IMR-90 (cell line): ENCODE measurements around the gene ELMO1. TPM values are rescaled to one million over a fixed set of nuclear protein-coding genes. Genes with fewer than 3 reads are reported as not detected.

Experiments
- ATAC-seq: fragments of 200-7000 bp; cut with Tn5 transposase; 2 replicates; pipeline ENCODE4 v1.9.1; 2020; ENCODE audit warnings: low read depth, mild to moderate bottlenecking, moderate library complexity
- BruUV-seq: library from RNA; stranded (reverse); fragments of 400-500 nt; replicated peaks from 2 replicates; lab custom pipeline; 2021; lab: Mats Ljungman, UMichigan
- CTCF ChIA-PET: fragments of 300-600 bp; formaldehyde crosslinking; extraction: SDS; loops from one replicate; lab custom pipeline; 2021; ENCODE audit warnings: antibody characterized with exemption; lab: Yijun Ruan, JAX
- POLR2A ChIA-PET: fragments of 300-600 bp; sonication (Branson Sonifier 250); formaldehyde crosslinking; loops from one replicate; lab custom pipeline; 2022; ENCODE audit warnings: antibody characterized with exemption; ENCODE audit not compliant: unreplicated experiment; lab: Charles Lee
- DNase-seq: peaks from one replicate; pipeline ENCODE4 v3.0.0; 2013
- H2AFZ ChIP-seq: replicated peaks from 2 replicates; pipeline ENCODE3; 2013; ENCODE audit warnings: low read length, mild to moderate bottlenecking; ENCODE audit not compliant: poor library complexity
- H2AK5ac ChIP-seq: 2 replicates; pipeline ENCODE4 v1.6.1; 2013; ENCODE audit warnings: low read depth, low read length, inconsistent platforms
- H2AK9ac ChIP-seq: replicated peaks from 2 replicates; pipeline ENCODE3; 2013; ENCODE audit warnings: mild to moderate bottlenecking, low read depth, low read length, moderate library complexity; ENCODE audit not compliant: poor library complexity
- H2BK120ac ChIP-seq: 2 replicates; pipeline ENCODE4 v1.6.1; 2013; ENCODE audit warnings: low read depth, low read length, inconsistent platforms
- H2BK15ac ChIP-seq: 3 replicates; pipeline ENCODE4 v1.6.1; 2013; ENCODE audit warnings: low read depth, low read length, inconsistent platforms
- H2BK20ac ChIP-seq: 2 replicates; pipeline ENCODE4 v1.6.1; 2013; ENCODE audit warnings: low read depth, mild to moderate bottlenecking, inconsistent platforms, low read length, moderate library complexity
- H2BK5ac ChIP-seq: 2 replicates; pipeline ENCODE4 v1.6.1; 2013; ENCODE audit warnings: mild to moderate bottlenecking, low read depth, low read length, inconsistent platforms; ENCODE audit not compliant: poor library complexity, severe bottlenecking
- H3K14ac ChIP-seq: replicated peaks from 2 replicates; pipeline ENCODE4 v1.6.1; 2013; ENCODE audit warnings: low read depth, low read length, inconsistent platforms
- H3K18ac ChIP-seq: 2 replicates; pipeline ENCODE4 v1.6.1; 2013; ENCODE audit warnings: low read depth, low read length, control low read depth
- H3K23ac ChIP-seq: 2 replicates; pipeline ENCODE4 v1.6.1; 2013; ENCODE audit warnings: low read depth, low read length, inconsistent platforms
- H3K27ac ChIP-seq: 2 replicates; pipeline ENCODE4 v1.5.1; 2013; ENCODE audit warnings: mild to moderate bottlenecking, control low read depth, low read length; ENCODE audit not compliant: insufficient read depth
- H3K27me3 ChIP-seq: 2 replicates; pipeline ENCODE4 v1.6.1; 2013; ENCODE audit warnings: low read length; ENCODE audit not compliant: control insufficient read depth, insufficient read depth
- H3K36me3 ChIP-seq: 2 replicates; pipeline ENCODE4 v1.6.1; 2013; ENCODE audit warnings: low read length, mixed read lengths; ENCODE audit not compliant: control insufficient read depth, insufficient read depth
- H3K4ac ChIP-seq: 2 replicates; pipeline ENCODE4 v1.6.1; 2013; ENCODE audit warnings: low read depth, low read length, inconsistent platforms
- H3K4me1 ChIP-seq: 2 replicates; pipeline ENCODE4 v1.6.1; 2013; ENCODE audit warnings: low read length, mixed read lengths; ENCODE audit not compliant: control insufficient read depth, insufficient read depth
- H3K4me2 ChIP-seq: 2 replicates; pipeline ENCODE4 v1.6.1; 2013; ENCODE audit warnings: low read depth, mild to moderate bottlenecking, control low read depth, low read length, moderate library complexity
- H3K4me3 ChIP-seq: 2 replicates; pipeline ENCODE4 v1.5.1; 2013; ENCODE audit warnings: low read depth, mild to moderate bottlenecking, control low read depth, low read length, moderate library complexity; ENCODE audit not compliant: insufficient read depth
- H3K56ac ChIP-seq: 2 replicates; pipeline ENCODE4 v1.6.1; 2013; ENCODE audit warnings: low read length, inconsistent platforms; ENCODE audit not compliant: insufficient read depth; ENCODE audit errors: extremely low read depth
- H3K79me1 ChIP-seq, 2 experiments: 2 replicates each; pipeline ENCODE4 v1.6.1; 2013; ENCODE audit warnings: low read length in 2 of 2, inconsistent platforms in 1 of 2, low read depth in 1 of 2
- H3K9ac ChIP-seq: 2 replicates; pipeline ENCODE4 v1.6.1; 2013; ENCODE audit warnings: low read depth, low read length, control low read depth
- H3K9me1 ChIP-seq: 2 replicates; pipeline ENCODE4 v1.6.1; 2013; ENCODE audit warnings: low read length, inconsistent platforms; ENCODE audit not compliant: insufficient read depth
- H3K9me3 ChIP-seq: 2 replicates; pipeline ENCODE4 v1.6.1; 2013; ENCODE audit warnings: low read length; ENCODE audit not compliant: control insufficient read depth, insufficient read depth
- H4K20me1 ChIP-seq: 2 replicates; pipeline ENCODE4 v1.6.1; 2013; ENCODE audit warnings: low read length, inconsistent platforms; ENCODE audit not compliant: insufficient read depth
- H4K5ac ChIP-seq: 2 replicates; pipeline ENCODE4 v1.6.1; 2013; ENCODE audit warnings: mild to moderate bottlenecking, low read depth, low read length, control low read depth
- H4K8ac ChIP-seq, 2 experiments: 2 replicates each; pipeline ENCODE4 v1.6.1; 2013; ENCODE audit warnings: low read depth in 2 of 2, low read length in 2 of 2, control low read depth in 1 of 2, inconsistent platforms in 1 of 2
- H4K91ac ChIP-seq: 2 replicates; pipeline ENCODE4 v1.6.1; 2013; ENCODE audit warnings: low read depth, low read length, inconsistent platforms; ENCODE audit not compliant: insufficient read depth
- BHLHE40 ChIP-seq: fragments of 150-350 bp; IDR thresholded peaks from 2 replicates; pipeline ENCODE4 v1.6.1; 2016; ENCODE audit warnings: mild to moderate bottlenecking, low read depth, low read length
- CEBPB ChIP-seq: IDR thresholded peaks from 2 replicates; pipeline ENCODE4 v1.6.1; 2012; ENCODE audit warnings: low read depth, low read length, improper control_type of control experiment
- CHD1 ChIP-seq: IDR thresholded peaks from 2 replicates; pipeline ENCODE4 v1.6.1; 2012; ENCODE audit warnings: low read depth, low read length, improper control_type of control experiment
- FOS ChIP-seq: fragments of 150-350 bp; IDR thresholded peaks from 2 replicates; pipeline ENCODE4 v1.6.1; 2016; ENCODE audit warnings: low read depth, low read length
- MAFK ChIP-seq: IDR thresholded peaks from 2 replicates; pipeline ENCODE4 v1.6.1; 2012; ENCODE audit warnings: low read depth, low read length, improper control_type of control experiment
- MXI1 ChIP-seq: IDR thresholded peaks from 2 replicates; pipeline ENCODE4 v1.6.1; 2012; ENCODE audit warnings: low read depth, mild to moderate bottlenecking, low read length, moderate library complexity, borderline replicate concordance
- POLR2A ChIP-seq: IDR thresholded peaks from 2 replicates; pipeline ENCODE4 v1.6.1; 2012; ENCODE audit warnings: mild to moderate bottlenecking, low read depth, low read length
- RAD21 ChIP-seq: IDR thresholded peaks from 2 replicates; pipeline ENCODE4 v1.6.1; 2012; ENCODE audit warnings: low read length, improper control_type of control experiment
- RCOR1 ChIP-seq: IDR thresholded peaks from 2 replicates; pipeline ENCODE4 v1.6.1; 2012; ENCODE audit warnings: mild to moderate bottlenecking, low read length, improper control_type of control experiment; ENCODE audit not compliant: insufficient replicate concordance
- RFX5 ChIP-seq: IDR thresholded peaks from 2 replicates; pipeline ENCODE4 v1.8.0; 2012; ENCODE audit warnings: low read depth, mild to moderate bottlenecking, low read length, moderate library complexity
- SMC3 ChIP-seq: fragments of 150-350 bp; IDR thresholded peaks from 2 replicates; pipeline ENCODE4 v1.6.1; 2016; ENCODE audit warnings: low read depth, mild to moderate bottlenecking, antibody characterized with exemption, low read length, moderate library complexity
- WGBS, 2 experiments: methylation state at CpG; one replicate each; pipeline versions ENCODE4 v1.1.5 to v1.1.7; 2013; ENCODE audit warnings: missing lambda C conversion rate in 2 of 2; ENCODE audit not compliant: insufficient read length in 1 of 2; ENCODE audit errors: extremely low coverage in 2 of 2; 5-methylcytosine and 5-hydroxymethylcytosine counted together
- dilution Hi-C: fragments of 300-500 bp; cut with HindIII; formaldehyde crosslinking; loops from one replicate; pipeline ENCODE4 v1.14.3; 2018; ENCODE audit warnings: low sequenced_read_pairs; ENCODE audit not compliant: unreplicated experiment
- in situ Hi-C: fragments of 300-500 bp; cut with MboI; formaldehyde crosslinking; loops from 3 replicates; pipeline ENCODE4 v1.14.3; 2019; ENCODE audit warnings: low sequenced_read_pairs, inconsistent platforms, mixed read lengths
- intact Hi-C: fragments of 100-400 bp; cut with micrococcal nuclease; formaldehyde crosslinking; loops from 2 replicates; pipeline ENCODE4 v1.10.0; 2022
- polyA plus RNA-seq, 3 experiments: library from polyadenylated mRNA; depleted of rRNA; stranded (reverse); fragments of >200 nt; gene quantifications; 2 replicates each; pipeline ENCODE4 v1.2.3, GENCODE V29; 2012; ENCODE audit warnings: low replicate concordance in 1 of 3
- total RNA-seq: library from RNA; depleted of rRNA; stranded (reverse); fragments of >200 nt; gene quantifications from 2 replicates; pipeline ENCODE4 v1.2.3, GENCODE V29; 2012
- TF ChIP-seq, protein P1 (sequence below): fragments of 150-350 bp; IDR thresholded peaks from 2 replicates; pipeline ENCODE4 v1.6.1; 2017; ENCODE audit warnings: mild to moderate bottlenecking, antibody characterized with exemption, low read length, low read depth

Gene ELMO1
- total and polyA plus RNA-seq, 2 of the 4 experiments (the other 2 are of a cell fraction): 0.03 TPM; not detected in 1

DNA sequence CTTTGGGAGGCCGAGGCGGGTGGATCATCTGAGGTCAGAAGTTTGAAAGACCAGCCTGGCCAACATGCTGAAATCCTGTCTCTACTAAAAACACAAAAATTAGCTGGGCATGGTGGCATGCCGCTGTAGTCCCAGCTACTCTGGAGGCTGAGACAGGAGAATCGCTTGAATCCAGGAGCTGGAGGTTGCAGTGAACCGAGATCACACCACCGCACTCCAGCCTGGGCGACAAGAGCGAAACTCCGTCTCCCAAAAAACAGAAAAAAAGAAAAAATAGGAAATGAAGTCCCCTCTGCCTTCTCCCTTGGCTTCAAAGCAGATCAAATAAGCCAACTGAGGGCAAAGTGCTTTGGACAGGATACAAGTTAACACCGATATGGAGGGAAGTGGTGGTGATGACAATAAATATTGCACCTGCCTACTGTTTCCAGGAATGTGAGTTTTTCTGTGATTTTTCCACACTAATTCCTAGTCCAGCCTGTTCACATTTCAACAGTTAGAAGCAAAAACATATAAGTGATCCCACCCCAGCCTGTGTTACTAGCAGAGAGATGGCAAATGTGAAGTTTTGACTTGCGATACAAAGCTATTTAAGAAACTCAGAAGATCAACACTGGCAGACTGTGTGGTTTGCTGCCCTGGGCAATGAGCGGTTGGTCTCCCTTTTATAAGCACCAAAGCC lies 433.2 kb downstream of the ELMO1 start:
- H3K4me3 ChIP-seq: no peak overlapping the region

More for the DNA sequence above, 433.2 kb downstream of the ELMO1 start:
- ChIA-PET CTCF (interaction anchor here (1.1 kb wide), 1 partner anchor 10 kb away, joined by 3 read pairs; no protein-coding TSS in a partner anchor), POLR2A (no interaction called here)
- H4K91ac ChIP-seq: no peak overlapping the region
- peaks cover 8% of the 10 kb centered on the region; the same call in 1 of the 2 replicates for H3K27me3 ChIP-seq
- intact Hi-C loops: no loop called here
- H2AK9ac ChIP-seq: no peak overlapping the region
- no peak overlapping the region for H2BK5ac ChIP-seq
- H3K4me1 ChIP-seq: no peaks in the 10 kb centered on the region
- in situ Hi-C loops: no loop called here
- no peaks in the 10 kb centered on the region for H3K9me1 ChIP-seq
- BruUV-seq: no TSS peak
- no peak overlapping the region for H2AFZ ChIP-seq
- H3K23ac ChIP-seq: no peak overlapping the region
- DNase-seq: no peak
- H3K56ac ChIP-seq: no peak overlapping the region
- H3K79me1 ChIP-seq: no peaks in the 10 kb centered on the region
- TF ChIP-seq MAFK: no peak
- no peak for TF ChIP-seq RCOR1
- no peak for TF ChIP-seq BHLHE40
- TF ChIP-seq POLR2A: no peak
- TF ChIP-seq RAD21: no peak
- TF ChIP-seq FOS: no peak
- TF ChIP-seq MXI1: no peak
- TF ChIP-seq CEBPB: no peak
- TF ChIP-seq, protein P1, sequence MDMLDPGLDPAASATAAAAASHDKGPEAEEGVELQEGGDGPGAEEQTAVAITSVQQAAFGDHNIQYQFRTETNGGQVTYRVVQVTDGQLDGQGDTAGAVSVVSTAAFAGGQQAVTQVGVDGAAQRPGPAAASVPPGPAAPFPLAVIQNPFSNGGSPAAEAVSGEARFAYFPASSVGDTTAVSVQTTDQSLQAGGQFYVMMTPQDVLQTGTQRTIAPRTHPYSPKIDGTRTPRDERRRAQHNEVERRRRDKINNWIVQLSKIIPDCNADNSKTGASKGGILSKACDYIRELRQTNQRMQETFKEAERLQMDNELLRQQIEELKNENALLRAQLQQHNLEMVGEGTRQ: no peak
- TF ChIP-seq CHD1: no peak
- no peak for TF ChIP-seq SMC3
- no peak for TF ChIP-seq RFX5
- H3K4ac ChIP-seq: no peak overlapping the region
- no peaks in the 10 kb centered on the region for H3K9me3 ChIP-seq
- no peak overlapping the region for H2AK5ac ChIP-seq
- no peak overlapping the region for H3K4me2 ChIP-seq
- no peak overlapping the region for H3K14ac ChIP-seq
- dilution Hi-C loops: no loop called here
- no peak overlapping the region for H3K9ac ChIP-seq
- H2BK20ac ChIP-seq: no peak overlapping the region
- no peak overlapping the region for H2BK15ac ChIP-seq
- H4K5ac ChIP-seq: no peak overlapping the region
- 76% methylated on average over 2 of the region's 12 CpGs; no CpG with 5 or more reads in 1 of the 2 experiments for WGBS, 2 experiments
- no peak overlapping the region for H3K27ac ChIP-seq
- no peaks in the 10 kb centered on the region for H3K36me3 ChIP-seq
- H3K18ac ChIP-seq: no peak overlapping the region
- no peak overlapping the region for H2BK120ac ChIP-seq
- ATAC-seq: no peak
- H4K20me1 ChIP-seq: no peaks in the 10 kb centered on the region
- no peak overlapping the region for H4K8ac ChIP-seq
